Measurements from ENCODE around the gene FHDC1.

FHDC1 gene

DNA sequence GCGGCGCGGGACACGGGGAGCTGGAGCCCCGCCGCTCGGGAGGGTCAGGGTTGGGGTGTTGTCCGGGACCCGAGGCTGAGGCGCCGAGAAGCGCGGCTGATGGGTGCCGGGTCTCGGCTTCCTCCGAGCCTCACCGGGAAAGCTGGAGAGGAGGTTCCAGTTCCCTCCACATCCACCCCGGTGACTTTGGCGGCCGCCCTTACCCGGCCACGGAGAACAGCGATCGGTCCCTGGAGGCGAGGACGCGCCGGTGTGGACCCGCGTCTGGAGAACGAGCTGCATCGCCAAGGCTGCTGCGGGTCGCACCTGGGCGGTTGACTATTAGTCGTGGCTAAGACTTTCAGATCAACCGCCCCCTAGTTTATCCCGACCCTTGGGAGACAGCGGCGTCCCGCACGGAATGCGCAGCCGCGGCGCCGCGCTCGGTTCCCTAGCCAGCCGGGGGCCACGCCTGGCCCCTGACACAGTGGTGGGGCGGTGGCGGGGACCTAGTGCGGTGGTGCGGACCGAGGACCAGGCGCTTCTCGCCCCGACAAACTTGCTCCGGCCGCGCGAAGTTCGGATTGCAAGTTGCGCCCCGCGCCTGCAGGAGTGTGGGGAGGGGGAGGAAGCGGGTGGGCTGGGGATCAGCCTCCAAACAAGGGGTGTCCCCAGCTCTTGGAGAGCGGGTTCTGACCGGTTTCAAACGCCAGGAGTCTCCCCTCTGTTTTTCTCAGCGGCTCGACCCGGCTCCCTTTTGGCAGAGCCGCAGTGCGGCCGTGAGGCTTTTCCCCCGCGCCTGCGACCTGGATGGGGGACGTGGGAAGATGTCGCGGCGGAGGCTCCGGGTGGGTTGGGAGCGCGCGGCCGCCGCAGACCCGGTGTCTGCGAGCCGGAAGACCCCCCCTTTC is 568 bp downstream of the FHDC1 start:
- no peak for DNase-seq (ENCODE audit: low read depth in 2 of 2, low spot score in 1 of 2)

GRCh38 chr4:152937336-152938236 is 1.5 kb downstream of the FHDC1 start:
- no peak for DNase-seq (ENCODE audit: low read depth in 2 of 2, low spot score in 1 of 2)

- DNase-seq (ENCODE audit: low read depth in 2 of 2, low spot score in 1 of 2) = no peak
Measured at GRCh38 chr4:152938237-152938947, 2.3 kb downstream of the FHDC1 start.

DNA sequence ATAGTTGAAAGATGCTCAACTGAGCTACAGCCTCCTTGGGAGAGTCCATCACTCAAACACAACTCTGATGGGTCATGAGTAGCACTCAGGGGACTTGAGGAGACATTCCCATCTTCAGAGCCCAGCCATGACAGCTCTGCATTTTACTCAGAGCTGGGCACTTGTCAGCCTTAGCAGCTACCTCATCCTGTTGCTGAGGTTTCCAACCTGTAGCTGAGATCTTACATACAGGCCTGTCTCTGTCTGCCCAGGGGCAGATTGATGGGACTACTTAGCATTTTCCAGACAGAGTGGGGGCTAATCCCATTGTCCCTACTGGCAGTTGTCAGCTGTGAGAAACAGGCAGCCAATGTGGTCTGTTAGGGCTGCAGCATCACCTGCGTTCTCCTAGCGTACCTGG is 3.5 kb downstream of the FHDC1 start:
- no peak for DNase-seq (ENCODE audit: low read depth in 2 of 2, low spot score in 1 of 2)

DNA sequence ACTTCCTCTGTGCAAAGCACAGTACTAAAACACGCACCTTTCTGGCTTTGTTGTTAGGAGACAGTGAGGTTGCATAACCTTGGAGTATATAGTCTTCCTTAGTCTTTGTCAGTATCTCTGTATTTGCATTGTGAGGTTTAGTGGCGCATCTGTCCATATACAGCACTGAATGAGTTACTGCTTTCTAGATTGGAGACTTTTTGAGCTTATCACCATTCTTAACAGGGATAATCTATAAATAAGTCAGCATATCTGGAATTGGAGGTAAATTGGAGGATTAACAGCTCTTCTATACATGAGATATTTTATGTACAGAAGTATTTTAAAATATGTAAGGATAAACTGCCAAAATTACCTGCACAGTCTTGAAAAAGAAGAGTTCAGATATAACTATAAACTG is 4.3 kb downstream of the FHDC1 start:
- no peak for DNase-seq (ENCODE audit: low read depth in 2 of 2, low spot score in 1 of 2)

DNA sequence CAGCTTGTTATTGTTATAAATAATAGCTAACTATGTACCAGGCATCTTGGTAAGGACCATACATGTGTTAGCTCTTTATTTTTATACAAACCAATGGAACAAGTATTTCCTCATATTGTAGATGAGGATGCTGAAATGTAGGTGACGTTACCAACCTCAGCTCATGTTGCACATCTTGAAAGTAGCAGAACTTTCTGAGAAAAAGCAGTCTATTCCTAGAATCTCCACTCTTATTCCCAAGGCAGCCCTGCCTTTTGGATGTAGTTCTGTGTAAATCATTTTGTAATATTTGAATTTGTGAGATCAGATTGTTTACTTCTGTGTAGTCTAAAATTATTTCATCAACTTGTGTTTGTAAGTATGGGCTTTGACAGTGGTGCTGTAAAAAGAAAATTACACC is 5.3 kb downstream of the FHDC1 start:
- no peak for DNase-seq (ENCODE audit: low read depth in 2 of 2, low spot score in 1 of 2)

GRCh38 chr4:152942346-152942745 is 6.2 kb downstream of the FHDC1 start:
- DNase-seq (ENCODE audit: low read depth in 2 of 2, low spot score in 1 of 2) = no peak

DNA sequence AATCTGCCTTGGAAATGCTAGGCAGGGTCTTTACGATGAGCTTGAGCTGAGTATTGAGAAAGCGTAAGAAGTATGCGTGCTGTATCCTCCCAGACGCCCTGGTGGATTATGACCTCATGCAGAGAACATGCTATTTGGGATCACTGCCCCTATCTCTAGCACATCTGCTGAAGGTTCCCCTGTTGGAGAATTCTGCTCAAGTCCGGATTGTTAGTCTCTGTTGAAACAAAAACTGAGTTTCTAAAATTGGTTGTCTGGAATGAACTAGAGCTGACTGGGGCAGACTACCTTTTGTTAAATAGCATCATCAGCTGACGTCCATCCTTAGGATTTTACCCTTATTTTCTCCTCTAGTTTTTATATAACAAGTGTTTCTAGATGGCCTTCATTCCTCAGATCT is 7.5 kb downstream of the FHDC1 start:
- DNase-seq (ENCODE audit: low read depth in 2 of 2, low spot score in 1 of 2) = no peak

DNA sequence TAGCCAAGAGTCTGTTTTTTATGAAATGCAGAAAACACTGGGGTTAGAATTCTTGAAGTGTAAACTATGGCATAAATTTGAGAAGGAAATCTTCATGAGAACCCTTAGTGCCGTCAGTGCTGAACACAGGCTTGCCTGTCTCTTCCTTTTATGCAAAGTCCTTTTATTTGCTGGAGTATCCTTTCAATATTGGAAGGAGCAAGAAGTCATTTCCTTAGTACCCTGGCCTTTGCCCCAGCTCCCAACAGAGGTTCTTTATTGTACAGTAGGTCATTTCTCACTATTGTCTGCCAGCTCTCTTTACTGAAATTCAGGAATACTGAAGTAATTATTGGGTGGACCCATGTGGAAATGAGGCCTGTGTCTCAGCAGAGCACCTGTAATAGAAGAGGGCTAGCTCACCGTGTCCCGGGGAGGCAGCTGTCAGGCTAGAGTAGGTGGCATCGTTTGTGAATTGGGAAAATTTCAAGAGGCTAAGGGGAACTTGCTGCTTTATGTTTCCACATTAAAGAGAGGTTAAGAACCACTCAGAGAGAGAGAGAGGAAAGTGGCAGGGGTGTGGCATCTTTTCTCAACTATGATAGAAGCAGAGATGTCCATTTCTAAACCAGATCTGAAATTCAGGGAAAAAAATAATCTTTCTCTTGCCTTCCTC is 8.7 kb downstream of the FHDC1 start:
- DNase-seq (ENCODE audit: low read depth in 2 of 2, low spot score in 1 of 2) = no peak

DNA sequence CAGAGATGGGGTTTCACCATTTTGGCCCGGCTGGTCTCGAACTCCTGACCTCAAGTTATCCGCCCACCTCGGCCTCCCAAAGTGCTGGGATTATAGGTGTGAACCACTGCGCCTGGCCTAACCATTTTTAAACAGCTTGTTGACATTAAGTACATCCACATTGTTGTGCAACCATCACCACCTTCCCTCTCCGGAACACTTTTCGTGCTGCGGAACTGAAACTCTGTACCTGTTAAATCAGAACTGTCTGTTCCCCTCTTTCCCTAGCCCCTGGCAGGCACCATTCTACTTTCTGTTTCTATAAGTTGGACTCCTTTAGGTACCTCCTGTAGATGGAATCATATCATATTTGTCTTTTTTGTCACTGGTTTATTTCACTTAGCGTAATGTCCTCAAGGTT is 9.5 kb downstream of the FHDC1 start:
- DNase-seq (ENCODE audit: low read depth in 2 of 2, low spot score in 1 of 2) = no peak

- DNase-seq (ENCODE audit: low read depth in 2 of 2, low spot score in 1 of 2) = no peak
Measured at GRCh38 chr4:152946446-152946845, 10.3 kb downstream of the FHDC1 start.

GRCh38 chr4:152947311-152947710 is 11.2 kb downstream of the FHDC1 start:
- no peak for DNase-seq (ENCODE audit: low read depth in 2 of 2, low spot score in 1 of 2)

GRCh38 chr4:152949930-152950329 is 13.8 kb downstream of the FHDC1 start:
- DNase-seq (ENCODE audit: low read depth in 2 of 2, low spot score in 1 of 2) = no peak

DNA sequence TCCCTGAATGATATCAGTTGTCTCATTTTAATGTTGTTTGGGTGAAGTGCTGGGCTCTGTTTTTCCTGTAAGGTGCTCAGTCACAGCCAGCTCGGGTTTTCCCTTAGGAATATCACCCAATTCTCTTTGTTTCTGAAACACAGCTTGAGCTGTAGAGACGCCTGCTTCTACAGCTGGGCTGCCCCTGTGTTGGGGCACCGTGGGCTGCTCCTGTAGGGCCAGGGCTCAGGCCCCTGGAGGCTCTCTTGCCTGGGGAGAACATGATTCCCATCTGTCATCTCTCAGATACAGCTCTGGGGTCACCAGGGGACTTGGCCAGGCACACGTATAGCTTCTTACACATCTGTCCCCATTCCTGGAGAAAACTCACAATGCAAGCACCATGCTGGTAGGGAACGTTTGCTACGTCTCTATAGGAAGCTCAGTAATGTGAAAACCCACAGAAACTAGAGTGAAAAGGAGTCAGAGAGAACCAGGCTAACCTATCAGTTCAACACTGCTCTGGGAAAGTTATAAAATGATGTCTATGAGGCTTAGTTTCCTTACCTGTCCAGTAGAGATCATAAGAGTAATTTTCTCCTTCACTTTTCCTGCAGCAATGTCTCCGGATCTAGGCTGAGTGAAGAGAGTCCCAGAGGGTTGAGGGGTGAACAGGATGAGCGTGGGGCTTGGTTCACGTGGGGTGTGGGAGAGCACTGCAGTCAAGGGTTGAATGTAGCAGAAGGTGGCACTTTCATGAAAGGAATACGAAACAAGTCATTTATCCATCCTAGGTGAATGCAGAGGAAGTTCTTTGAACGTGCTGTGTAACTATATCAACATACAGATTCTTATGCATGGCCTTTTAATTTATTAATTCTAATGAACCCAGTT is 14.5 kb downstream of the FHDC1 start:
- no peak for DNase-seq (ENCODE audit: low read depth in 2 of 2, low spot score in 1 of 2)

GRCh38 chr4:152951348-152951747 is 15.2 kb downstream of the FHDC1 start:
- DNase-seq (ENCODE audit: low read depth in 2 of 2, low spot score in 1 of 2) = no peak

DNA sequence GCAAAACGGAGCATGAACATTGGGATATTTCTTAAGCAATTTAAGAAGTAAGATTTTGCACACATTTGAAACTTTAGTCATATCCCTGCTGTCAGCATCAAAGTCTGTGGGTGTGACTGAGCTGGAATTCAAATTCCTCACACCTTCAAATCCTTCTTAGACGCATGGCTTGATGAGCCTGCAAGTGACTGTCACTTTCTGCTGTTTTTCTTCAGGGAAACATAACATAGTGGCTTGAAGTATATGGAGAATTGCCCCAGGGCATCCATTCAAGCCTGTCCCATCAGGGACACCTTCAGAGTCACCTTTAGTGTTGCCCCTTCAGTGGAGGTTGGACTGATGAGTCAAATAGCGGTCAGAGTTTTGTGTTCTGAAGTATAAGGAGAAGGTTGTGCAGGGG is 17.4 kb downstream of the FHDC1 start:
- no peak for DNase-seq (ENCODE audit: low read depth in 2 of 2, low spot score in 1 of 2)

- no peak for DNase-seq (ENCODE audit: low read depth in 2 of 2, low spot score in 1 of 2)
Measured at GRCh38 chr4:152954741-152955140, 18.6 kb downstream of the FHDC1 start.

DNA sequence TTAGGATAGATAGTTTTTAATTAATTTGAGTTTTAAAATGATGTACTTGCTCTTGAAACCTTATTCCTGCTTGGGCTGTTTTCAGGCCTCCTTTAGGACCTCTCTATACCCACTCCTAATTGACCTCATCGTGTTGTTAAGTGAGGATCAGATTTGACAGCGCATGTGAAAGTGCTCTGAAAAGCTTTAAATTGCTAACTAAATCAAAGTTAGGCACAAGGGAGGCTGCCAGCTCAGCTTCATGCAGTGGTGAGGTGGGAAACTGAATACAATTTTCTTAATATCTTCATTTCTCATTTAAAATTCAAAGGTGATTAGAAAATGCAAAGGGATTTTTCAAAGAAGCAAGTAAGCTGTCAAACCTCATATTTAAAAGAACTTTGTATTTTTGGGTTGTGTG is 20.0 kb downstream of the FHDC1 start:
- DNase-seq (ENCODE audit: low read depth in 2 of 2, low spot score in 1 of 2) = no peak

GRCh38 chr4:152956650-152957436 is 20.7 kb downstream of the FHDC1 start:
- no peak for DNase-seq (ENCODE audit: low read depth in 2 of 2, low spot score in 1 of 2)

Data from stimulated activated CD8-positive, alpha-beta memory T cell treated with anti-CD3 and anti-CD28 coated beads, Interleukin-4, amount 100 ng/mL, for 4 hours (primary cell).